KMS-11 (cell line): ENCODE data around the gene TMEM231.
"Not testable (repeated sequence)": the region's sequence is repeated elsewhere in the genome, so short reads cannot be mapped to it uniquely, and the experiment has no call there.

Source experiments
- H2AFZ ChIP-seq: fragments of 200-600 bp; sonication (generic); 2 replicates; pipeline ENCODE4 v1.6.1; 2016; ENCODE audit warnings: antibody characterized with exemption, mixed run types, low read depth
- H3K27ac ChIP-seq: fragments of 200-600 bp; sonication (generic); 2 replicates; pipeline ENCODE4 v1.6.1; 2016; ENCODE audit warnings: mild to moderate bottlenecking, mixed run types
- H3K27me3 ChIP-seq: fragments of 200-600 bp; sonication (generic); 2 replicates; pipeline ENCODE4 v1.6.1; 2017; ENCODE audit warnings: mild to moderate bottlenecking, low read depth, mixed run types, moderate library complexity; ENCODE audit not compliant: insufficient read depth
- H3K36me3 ChIP-seq: fragments of 200-600 bp; sonication (generic); 2 replicates; pipeline ENCODE4 v1.6.1; 2017; ENCODE audit warnings: mild to moderate bottlenecking, mixed run types; ENCODE audit not compliant: insufficient read depth
- H3K4me1 ChIP-seq: fragments of 200-600 bp; sonication (generic); 2 replicates; pipeline ENCODE4 v1.6.1; 2016; ENCODE audit warnings: mild to moderate bottlenecking, low read depth, mixed run types; ENCODE audit not compliant: poor library complexity, severe bottlenecking
- H3K4me2 ChIP-seq: fragments of 200-600 bp; sonication (generic); 2 replicates; pipeline ENCODE4 v1.7.0; 2016; ENCODE audit warnings: mild to moderate bottlenecking, mixed run types
- H3K4me3 ChIP-seq: fragments of 200-600 bp; sonication (generic); IDR thresholded peaks from 2 replicates; pipeline ENCODE4 v1.6.1; 2017; ENCODE audit warnings: low read depth, low read length, mixed read lengths; ENCODE audit not compliant: insufficient read depth
- H3K79me2 ChIP-seq: fragments of 200-600 bp; sonication (generic); 2 replicates; pipeline ENCODE4 v1.6.1; 2016; ENCODE audit warnings: low read depth, mixed run types; ENCODE audit not compliant: insufficient read depth
- H3K9ac ChIP-seq: fragments of 200-600 bp; sonication (generic); 2 replicates; pipeline ENCODE4 v1.6.1; 2016; ENCODE audit warnings: mild to moderate bottlenecking, mixed run types
- H4K20me1 ChIP-seq: fragments of 200-600 bp; sonication (generic); 2 replicates; pipeline ENCODE4 v1.6.1; 2016; ENCODE audit warnings: mild to moderate bottlenecking, mixed run types; ENCODE audit not compliant: insufficient read depth
- CTCF ChIP-seq: fragments of 200-600 bp; sonication (generic); conservative IDR thresholded peaks from 2 replicates; pipeline ENCODE4 v1.6.1; 2017; ENCODE audit warnings: low read depth, mild to moderate bottlenecking, antibody characterized with exemption, low read length, moderate library complexity, mixed read lengths

TMEM231 gene

GRCh38 chr16:75529056-75529905 is 26.8 kb downstream of the TMEM231 start:
- no peak overlapping the region for H3K4me2 ChIP-seq
- H2AFZ ChIP-seq = no peak overlapping the region
- no peak for TF ChIP-seq CTCF

GRCh38 chr16:75527825-75528299 is 28.2 kb downstream of the TMEM231 start:
- Histone ChIP-seq H3K79me2 (no peaks in the 10 kb centered on the region), H3K4me1 (no peaks in the 10 kb centered on the region), H3K9ac (no peak overlapping the region), H3K4me3 (no peak overlapping the region), H2AFZ (no peak overlapping the region), H4K20me1 (no peaks in the 10 kb centered on the region), H3K36me3 (no peaks in the 10 kb centered on the region), H3K4me2 (no peak overlapping the region), H3K27me3 (no peaks in the 10 kb centered on the region), H3K27ac (no peak overlapping the region)
- TF ChIP-seq CTCF = no peak

More at GRCh38 chr16:75529056-75529905, 26.8 kb downstream of the TMEM231 start:
- H3K27ac ChIP-seq = no peak overlapping the region
- no peaks in the 10 kb centered on the region for H4K20me1 ChIP-seq
- no peaks in the 10 kb centered on the region for H3K79me2 ChIP-seq
- H3K4me3 ChIP-seq = no peak overlapping the region
- H3K9ac ChIP-seq = no peak overlapping the region
- H3K27me3 ChIP-seq = no peaks in the 10 kb centered on the region
- no peaks in the 10 kb centered on the region for H3K36me3 ChIP-seq
- H3K4me1 ChIP-seq = no peaks in the 10 kb centered on the region

GRCh38 chr16:75526032-75526790 is 29.8 kb downstream of the TMEM231 start:
- Histone ChIP-seq H4K20me1 (no peaks in the 10 kb centered on the region), H3K9ac (no peak overlapping the region), H2AFZ (no peak overlapping the region), H3K4me1 (no peaks in the 10 kb centered on the region), H3K4me2 (no peak overlapping the region), H3K36me3 (no peaks in the 10 kb centered on the region), H3K27ac (no peak overlapping the region), H3K79me2 (no peaks in the 10 kb centered on the region), H3K4me3 (no peak overlapping the region), H3K27me3 (no peaks in the 10 kb centered on the region)
- no peak for TF ChIP-seq CTCF

GRCh38 chr16:75519175-75519574 is 36.9 kb downstream of the TMEM231 start:
- Histone ChIP-seq H3K4me1 (no peaks in the 10 kb centered on the region), H3K79me2 (no peaks in the 10 kb centered on the region), H3K36me3 (no peaks in the 10 kb centered on the region), H4K20me1 (no peaks in the 10 kb centered on the region), H3K27me3 (no peaks in the 10 kb centered on the region), H3K9ac (no peak overlapping the region), H3K4me3 (no peak overlapping the region), H3K4me2 (no peak overlapping the region), H3K27ac (no peak overlapping the region), H2AFZ (no peak overlapping the region)
- no peak for TF ChIP-seq CTCF

- not testable (repeated sequence) for H3K36me3 ChIP-seq, H3K4me1 ChIP-seq, H3K79me2 ChIP-seq, H4K20me1 ChIP-seq, H3K27ac ChIP-seq, H3K4me3 ChIP-seq, H3K27me3 ChIP-seq
- H3K9ac ChIP-seq = peak overlapping the region; percentile 71
- H2AFZ ChIP-seq = peak overlapping the region; percentile 98
- peak overlapping the region; percentile 66 for H3K4me2 ChIP-seq
These were observed 39.7 kb downstream of the TMEM231 start for GRCh38 chr16:75516189-75516966.
